Measurements from ENCODE around the gene MS4A13.
"Not testable (repeated sequence)": the region's sequence is repeated elsewhere in the genome, so short reads cannot be mapped to it uniquely, and the experiment has no call there.

The MS4A13 gene, protein sequence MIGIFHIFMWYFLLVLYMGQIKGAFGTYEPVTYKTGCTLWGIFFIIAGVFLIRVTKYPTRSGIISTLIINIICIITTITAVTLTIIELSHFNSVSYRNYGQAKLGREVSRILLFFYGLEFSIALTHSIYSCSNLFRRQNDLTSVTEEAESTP

DNA sequence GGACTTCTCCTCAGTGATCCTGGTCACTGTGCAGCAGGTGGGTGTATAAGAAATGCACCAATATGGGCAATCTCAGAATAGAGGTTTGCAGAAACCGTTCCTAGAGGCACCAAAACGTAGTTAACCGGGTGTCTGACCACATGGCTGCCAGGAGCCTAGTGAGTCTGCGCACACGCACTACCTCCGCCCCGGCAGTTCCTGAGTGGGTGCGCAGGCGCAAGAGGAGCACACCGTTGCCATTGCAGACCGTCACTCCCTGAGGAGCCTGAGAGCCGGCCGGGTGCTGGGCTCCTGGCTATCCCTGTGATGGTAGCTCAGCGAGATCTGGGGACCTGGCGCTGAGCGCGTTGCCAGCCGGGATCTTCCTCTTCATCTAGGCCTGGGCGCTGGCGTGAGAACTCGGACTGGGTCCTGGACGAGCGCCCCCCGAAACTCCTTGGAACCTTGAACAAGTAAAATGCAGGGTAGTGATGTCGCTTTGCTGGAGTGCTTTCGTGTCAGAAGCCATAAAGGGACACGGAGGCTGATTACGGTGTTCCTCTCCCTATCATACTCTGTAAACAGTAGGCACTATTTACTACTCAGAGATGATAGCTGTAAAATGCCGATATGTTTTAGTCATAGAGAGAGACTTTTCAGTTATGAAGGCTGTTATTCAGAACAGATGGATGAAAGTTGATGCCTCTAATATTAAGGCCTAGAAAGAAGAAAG is at the start of gene MS4A13:
MS4A13 (plus strand) TSS at position 249 of the 712 bp plus-strand sequence. CDS start 2,692 bp downstream, outside the sequence.
- no peak for DNase-seq (ENCODE audit: low read depth in 2 of 2)

DNA sequence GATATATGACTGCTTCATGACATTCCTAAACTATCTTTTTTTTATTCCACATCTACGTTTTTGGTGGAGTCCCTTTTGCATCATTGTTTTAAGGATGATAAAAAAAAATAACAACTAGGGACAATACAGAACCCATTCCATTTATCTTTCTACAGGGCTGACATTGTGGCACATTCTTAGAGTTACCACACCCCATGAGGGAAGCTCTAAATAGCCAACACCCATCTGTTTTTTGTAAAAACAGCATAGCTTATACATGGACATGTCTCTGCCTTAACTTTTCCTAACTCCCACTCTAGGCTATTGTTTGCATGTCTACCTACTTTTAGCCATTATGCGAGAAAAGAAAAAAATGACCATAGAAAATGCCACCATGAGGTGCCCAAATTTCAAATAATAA is 46.4 kb upstream of the MS4A13 start:
- DNase-seq (ENCODE audit: low read depth in 2 of 2): no peak

DNA sequence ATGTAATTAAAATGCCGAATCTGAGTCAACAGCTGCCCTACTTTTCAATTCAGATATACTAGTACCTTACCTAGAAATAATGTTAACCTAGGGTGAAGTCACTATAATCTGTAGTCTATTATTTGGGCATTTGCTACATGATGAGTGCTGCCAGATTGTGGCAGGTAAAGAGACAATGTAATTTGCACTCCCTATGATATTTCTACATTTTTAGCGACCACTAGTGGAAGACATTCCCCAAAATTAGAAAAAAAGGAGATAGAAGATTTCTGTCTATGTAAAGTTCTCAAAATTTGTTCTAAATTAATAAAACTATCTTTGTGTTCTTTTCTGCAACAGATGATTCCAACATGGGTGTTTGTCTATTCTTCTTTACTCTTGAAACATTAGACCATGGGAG is 45.5 kb upstream of the MS4A13 start:
- no peak for DNase-seq (ENCODE audit: low read depth in 2 of 2)

DNA sequence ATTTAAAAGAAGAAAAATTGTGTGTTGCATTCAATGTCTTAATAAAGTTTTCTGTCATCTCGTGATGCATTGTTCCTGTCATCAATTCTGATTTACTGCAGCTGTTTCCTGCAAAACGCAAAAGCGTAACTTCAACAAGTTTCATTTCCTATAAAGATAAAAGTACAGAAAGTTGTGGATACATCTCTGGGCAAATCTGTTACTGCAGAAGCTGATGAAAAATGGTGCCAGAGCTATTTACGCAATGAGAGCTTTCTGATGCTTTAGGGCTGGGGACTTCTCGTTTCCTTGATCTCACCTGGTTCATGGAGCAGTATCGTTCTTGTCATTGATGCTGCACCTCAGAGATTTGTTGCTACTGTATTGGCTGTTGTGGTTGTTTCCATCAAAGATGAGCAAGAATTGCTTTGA is 38.2 kb upstream of the MS4A13 start:
- DNase-seq (ENCODE audit: low read depth in 2 of 2): no peak

DNA sequence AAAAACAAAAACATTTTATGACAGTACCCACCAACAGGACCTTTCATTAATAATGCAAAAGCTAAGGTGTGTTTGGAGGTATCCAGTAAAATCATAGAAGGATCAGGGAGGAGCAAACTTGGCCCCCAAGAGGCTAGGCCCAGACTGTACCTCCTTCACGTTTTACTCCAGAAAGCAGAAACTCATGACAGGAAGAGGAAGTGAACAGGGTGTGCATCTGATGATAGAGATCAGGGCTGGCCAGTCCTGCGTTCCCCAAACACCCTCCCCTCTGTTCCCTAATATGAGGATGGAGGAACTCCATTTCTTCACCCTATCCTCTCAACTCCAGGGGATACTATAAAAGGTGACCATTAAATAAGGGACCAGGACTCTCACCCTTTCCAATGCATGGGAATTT is 32.8 kb upstream of the MS4A13 start:
- DNase-seq (ENCODE audit: low read depth in 2 of 2): no peak

DNA sequence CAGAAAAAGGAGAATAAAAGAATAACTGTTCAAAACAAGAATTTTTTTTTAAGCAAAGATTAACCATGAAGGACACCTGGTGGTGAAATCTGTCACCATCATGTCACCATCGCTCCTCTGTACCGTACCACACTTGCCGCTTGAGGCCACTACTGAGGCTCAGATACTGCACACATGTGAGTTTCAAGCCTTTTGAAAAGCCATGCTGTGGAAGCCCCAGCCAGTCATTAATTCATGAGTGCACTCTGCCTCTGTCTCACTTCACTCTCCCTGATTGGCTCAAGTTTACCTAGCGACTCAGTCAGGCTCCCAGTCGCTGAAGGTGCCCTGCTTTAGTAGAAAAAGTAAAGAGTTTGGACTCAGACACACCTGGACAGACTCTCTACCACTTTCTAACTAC is 29.2 kb upstream of the MS4A13 start:
- DNase-seq (ENCODE audit: low read depth in 2 of 2): no peak

DNA sequence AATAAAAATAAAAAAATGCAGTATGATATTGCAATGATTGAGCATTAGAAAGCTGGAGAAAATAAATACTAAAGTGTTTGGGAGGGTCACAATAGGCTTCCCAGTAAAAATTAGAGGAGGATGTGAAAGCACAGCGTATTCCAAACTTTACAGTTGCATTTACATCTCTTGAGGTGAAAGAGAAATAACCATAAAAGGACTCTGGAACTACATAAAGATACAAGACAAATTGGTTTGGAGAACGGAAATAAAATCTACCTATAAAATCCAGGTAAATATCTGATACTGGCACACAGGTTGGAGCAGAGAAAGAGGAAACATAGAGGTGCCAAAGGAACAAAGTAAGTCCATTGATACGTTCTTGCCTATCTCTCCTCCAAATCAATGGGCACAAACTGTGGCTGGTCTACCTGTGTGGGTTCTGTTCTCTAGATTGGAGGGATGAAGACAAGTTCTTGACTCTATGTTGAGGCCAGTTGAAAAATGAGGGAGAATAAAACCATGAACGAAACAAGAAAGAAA is 22.6 kb upstream of the MS4A13 start, which contains the start of gene MS4A12:
MS4A12 (plus strand) TSS at position 291 of the 522 bp plus-strand sequence. CDS start 4,541 bp downstream, outside the sequence.
- DNase-seq (ENCODE audit: low read depth in 2 of 2): no peak

DNA sequence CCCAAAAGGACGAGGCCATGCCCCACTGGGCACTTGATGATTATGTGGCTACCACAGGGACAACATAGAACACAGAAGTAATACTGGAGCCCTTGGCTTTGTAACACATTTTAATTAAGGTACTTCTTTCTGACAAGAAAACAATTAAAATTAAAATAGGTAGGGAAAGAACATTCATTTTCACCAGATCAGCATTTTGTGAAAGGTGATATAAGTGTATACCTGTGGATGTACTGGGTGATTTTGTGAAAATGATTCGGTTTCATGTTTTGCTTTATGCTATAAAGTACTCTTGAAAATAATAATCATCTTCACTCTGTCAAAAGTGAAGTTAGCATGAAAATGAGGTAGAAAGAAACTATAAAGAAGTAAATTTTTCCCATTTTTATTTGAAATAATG is 21.7 kb upstream of the MS4A13 start:
- DNase-seq (ENCODE audit: low read depth in 2 of 2): no peak

DNA sequence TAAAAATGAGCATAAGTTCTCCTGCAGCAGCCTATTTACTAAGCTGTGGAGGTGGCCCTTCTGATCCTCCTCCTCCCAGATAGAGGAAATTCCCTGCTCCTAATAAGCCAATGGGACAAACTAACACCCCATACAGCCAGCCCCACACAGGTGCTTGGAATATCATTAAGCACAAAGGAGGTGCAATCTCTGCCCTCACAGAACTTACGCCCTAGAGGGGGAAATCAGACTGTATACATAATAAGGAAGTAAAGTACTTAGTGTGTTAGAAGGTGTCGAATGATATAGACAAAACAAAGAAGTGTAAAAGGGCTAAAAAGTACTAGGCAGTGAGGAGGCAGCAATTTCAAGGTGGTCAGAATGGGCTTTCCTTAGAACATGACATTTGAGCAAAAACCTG is 16.8 kb upstream of the MS4A13 start:
- DNase-seq (ENCODE audit: low read depth in 2 of 2): no peak

DNA sequence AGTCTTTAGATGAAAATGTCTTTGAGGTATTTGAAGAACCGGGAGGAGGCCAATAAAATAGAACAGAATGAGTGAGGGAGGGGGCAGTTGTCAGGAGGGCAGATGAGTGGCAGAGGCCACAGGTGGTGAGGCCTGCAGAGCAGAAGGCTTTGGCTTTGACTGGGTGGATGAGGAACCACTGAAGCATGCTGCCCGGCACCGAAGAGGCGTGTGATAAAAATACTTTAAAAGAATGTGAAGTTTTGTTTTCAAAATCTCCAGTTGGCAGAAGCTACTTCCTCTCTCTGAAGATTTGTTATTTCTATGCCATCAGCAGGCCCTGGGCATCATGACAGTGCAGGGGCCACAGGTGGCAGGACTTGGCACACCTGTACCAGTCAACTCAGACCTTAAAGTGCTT is 16.3 kb upstream of the MS4A13 start:
- no peak for DNase-seq (ENCODE audit: low read depth in 2 of 2)

DNA sequence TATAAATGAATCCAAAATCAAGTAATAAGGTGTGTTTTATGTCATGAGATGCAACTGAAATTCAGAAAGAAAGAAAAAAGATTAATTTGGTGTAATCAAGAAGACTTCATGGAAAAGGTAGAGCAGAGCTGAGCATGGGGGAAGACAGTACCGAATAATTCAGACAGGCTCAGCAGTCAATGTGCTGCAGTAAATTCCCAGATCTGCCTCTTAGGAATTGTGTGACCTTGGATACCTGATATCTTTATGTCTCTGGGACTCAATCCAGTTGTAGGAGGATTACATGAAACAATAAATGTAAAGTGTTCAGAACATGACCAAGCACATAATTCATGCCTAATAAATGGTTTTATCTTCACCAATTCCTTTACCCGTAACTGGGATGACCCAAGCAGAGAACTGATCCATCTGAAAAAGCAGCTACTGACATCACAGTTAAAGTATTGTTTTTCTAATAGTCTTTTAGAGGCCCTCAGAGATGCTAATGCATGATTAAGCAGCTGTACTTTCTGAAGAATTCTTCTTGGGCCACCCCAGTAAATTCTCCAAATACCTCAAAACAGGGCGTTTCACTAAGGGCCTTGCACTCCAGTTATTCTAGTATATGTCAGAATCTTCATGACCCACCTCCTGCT is 14.8 kb upstream of the MS4A13 start:
- DNase-seq (ENCODE audit: low read depth in 2 of 2): no peak

DNA sequence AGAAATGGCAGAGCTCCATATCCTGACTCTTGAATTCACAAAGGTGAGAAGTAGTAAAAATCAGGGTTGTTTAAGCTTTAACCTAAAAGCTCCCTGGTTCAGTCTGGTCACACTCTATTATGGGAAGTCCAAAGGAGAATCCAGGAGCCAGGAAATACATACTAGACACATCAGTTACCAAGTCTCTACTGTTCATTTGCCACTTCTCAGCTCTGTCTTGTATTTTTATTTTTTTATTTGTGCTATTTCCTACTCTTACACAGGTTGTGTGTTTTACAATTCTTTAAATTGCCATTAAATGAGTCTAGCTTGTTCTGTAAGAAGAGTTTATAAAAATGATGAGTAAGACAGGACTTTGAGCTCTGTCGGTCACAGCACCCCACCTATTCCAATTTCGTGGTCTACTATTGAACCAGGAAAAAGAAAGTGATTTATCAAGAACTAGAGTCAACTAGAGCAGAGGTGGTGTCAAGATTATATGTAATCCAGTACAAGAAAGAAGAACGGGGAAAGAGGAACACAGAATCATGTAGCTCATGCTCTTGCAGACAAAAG is 12.9 kb upstream of the MS4A13 start:
- no peak for DNase-seq (ENCODE audit: low read depth in 2 of 2)

DNA sequence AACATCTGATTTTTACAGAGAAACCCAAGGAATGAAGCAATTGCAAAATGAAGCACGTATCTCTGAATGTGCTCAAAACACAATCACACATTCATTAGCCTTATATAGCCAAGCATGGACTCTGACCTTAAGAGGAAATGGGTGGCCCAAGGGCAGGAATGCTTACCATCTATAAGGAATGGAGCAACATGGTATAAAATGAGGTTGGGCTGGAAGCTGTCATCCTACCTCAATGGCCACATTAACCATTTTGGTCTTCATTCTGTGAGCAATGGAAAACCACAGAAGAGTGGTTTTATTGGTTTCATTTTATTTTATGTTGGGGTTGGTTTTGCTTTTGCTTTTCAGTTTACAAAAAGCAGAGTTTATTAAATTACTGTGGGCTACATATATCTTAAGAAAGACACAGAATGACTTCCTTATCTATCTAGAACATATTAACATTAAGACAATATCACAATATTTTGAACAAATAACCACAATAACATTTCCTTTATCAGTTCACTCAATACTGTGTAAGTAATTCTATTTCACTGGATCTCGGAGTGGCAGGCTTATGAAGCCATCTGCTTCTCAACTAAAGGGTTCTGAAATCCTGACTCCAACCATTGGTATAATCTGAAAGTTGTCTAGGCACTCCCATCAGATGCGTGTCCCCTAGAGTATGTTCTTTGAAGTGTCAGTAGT is 10.8 kb upstream of the MS4A13 start:
- no peak for DNase-seq (ENCODE audit: low read depth in 2 of 2)

DNA sequence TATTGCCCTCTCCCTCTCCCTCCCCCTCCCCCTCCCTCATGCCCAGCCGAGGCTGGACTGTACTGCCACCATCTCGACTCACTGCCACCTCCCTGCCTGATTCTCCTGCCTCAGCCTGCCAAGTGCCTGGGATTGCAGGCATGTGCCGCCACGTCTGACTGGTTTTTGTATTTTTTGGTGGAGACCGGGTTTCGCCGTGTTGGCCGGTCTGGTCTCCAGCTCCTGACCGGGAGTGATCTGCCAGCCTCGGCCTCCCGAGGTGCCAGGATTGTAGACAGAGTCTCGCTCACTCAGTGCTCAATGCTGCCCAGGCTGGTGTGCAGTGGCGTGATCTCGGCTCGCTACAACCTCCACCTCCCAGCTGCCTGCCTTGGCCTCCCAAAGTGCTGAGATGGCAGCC is 5.6 kb upstream of the MS4A13 start:
- not testable (repeated sequence) for DNase-seq (ENCODE audit: low read depth in 2 of 2)

DNA sequence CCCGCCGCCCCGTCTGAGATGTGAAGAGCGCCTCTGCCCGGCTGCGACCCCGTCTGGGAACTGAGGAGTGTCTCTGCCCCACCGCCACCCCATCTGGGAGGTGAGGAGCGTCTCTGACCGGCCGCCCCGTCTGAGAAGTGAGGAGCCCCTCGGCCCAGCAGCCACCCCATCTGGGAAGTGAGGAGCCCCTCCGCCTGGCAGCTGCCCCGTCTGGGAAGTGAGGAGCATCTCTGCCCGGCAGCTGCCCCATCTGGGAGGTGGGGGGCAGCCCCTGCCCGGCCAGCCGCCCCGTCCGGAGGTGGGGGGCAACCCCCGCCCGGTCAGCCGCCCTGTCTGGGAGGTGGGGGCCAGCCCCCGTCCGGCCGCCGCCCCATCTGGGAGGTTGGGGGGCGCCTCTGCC is 5.0 kb upstream of the MS4A13 start:
- not testable (repeated sequence) for DNase-seq (ENCODE audit: low read depth in 2 of 2)

DNA sequence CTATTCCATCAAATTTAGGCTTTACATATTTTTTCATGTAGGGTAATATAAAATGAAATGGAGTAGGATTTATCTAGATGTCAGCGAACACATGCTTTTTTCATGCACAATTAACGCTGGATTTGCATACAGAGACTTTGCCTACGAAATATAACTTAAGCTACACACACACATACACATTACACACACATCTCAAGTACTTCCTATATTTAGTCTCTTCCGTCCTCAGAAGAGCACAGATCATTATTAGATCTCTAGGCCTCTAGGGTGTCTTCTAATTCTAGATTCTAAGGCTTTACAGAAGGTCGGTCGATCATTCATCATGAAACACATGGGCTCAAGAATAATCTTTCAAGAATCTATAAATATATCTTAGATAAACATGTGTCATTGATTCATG is 3.8 kb upstream of the MS4A13 start:
- no peak for DNase-seq (ENCODE audit: low read depth in 2 of 2)

DNA sequence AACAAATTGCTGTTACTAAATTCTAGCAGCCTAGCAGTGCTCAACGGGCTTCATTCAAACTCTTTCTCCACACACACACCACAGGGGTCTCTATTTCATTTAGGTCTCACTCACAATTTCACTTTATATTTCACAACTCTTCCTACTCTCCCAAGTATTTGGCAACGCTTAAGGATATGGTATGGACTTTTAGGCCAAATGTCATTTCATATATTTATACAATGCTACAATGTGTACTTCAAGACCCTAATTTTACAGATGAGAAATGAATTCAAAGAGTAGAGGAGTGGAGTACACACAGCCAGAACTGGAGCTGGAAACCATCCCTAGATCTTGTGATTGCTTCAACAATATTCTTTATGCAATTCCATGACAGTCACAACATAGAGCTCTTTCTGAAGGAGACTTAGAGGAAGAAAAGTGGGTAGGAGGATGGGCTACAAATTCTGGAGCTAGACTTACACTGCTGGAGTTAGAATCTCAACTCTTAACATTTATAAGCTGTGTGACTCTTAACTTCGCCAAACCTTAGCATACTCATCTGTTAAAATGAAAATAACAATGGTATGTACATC is 2.5 kb upstream of the MS4A13 start:
- DNase-seq (ENCODE audit: low read depth in 2 of 2): no peak

DNA sequence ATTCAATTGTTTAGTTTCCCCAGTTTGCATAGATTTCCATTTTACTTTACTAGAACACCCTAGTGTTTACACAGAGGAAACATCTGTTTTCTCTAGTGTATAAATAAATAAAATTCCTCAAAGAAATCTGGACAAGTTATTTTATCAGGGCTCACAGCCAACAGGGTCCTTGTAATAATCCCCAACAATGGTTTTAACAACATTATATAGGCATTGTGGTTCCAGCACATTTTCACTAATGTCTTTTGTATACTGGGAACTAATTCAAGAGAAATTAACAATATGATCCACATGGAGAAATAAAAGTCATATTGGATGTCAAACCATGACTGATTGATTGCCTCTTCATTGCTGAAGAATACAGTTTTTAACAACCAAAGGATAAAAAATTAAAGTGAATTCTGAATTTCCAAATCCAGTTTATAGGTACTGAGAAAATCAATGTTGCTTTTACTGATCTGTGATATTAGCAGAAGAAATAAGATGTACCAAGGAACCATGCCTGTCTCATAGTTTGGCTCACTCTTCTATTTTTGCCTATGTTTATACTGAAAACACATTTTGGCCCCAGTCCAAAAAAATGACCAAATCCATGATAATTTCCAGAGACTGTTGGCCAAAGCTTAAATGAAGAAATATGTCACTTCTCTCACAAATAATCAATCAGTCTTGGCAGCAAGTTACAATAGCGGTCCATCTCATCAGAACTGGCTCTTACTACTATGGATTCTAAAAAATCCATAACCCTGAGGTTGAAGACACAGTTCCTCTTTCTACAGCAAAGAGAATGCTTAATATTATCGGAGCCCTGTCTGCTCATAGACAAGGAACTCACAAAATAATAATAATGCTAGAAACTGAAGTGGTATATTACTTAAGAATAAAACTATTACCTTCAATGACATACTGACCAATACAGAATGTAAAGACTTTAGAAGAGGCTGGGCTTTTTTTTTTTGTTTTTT is 1.4 kb upstream of the MS4A13 start:
- DNase-seq (ENCODE audit: low read depth in 2 of 2): no peak

DNA sequence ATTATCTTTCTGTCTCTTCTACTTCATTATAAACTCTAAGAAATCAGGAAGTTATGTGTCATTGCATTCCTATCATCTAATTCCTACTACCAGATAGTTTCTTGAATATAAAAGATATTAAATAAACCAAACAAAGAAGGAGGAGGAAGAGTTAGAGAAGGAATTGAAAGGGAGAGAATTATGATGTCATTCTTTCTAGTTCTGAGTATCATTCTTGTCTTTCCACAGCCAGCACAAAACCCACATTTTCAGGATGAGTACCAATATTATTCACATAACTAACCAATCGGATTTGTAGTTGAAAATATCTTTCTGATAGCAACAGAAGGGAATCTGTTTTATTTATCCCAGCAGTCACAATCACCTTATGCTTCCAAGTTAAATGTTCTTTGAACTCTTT is 13.3 kb downstream of the MS4A13 start:
- no peak for DNase-seq (ENCODE audit: low read depth in 2 of 2)

DNA sequence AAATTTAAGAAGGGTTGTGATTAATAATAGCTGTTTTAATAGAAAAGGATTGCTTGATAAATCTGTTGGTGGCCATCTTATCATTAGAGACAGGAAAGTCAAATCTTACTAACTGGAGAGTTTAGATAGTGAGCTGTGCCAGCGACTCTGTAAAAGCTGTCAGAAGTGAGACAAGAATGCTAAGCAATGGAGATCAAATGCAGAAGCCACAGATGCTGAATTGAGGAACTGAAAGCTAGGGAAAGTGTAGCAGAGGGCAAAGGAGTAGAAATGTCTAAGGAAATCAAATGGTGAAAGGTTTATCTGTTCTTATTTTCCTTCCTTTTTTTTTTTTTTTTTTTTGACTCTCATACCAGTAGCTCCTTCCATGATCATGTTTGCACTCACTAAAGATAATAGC is 13.7 kb downstream of the MS4A13 start:
- no peak for DNase-seq (ENCODE audit: low read depth in 2 of 2)

Measured in fibroblast of skin of left biceps (primary cell).